GM19468 (cell line): ENCODE measurements around the gene C10orf62.
"Not testable (repeated sequence)": the region's sequence is repeated elsewhere in the genome, so short reads cannot be mapped to it uniquely, and the experiment has no call there.

Experiments
- ATAC-seq: cut with Tn5 transposase; IDR thresholded peaks from one replicate; pipeline ENCODE4 v1.9.1; 2021; ENCODE audit warnings: mild to moderate bottlenecking, moderate library complexity, moderate number of reproducible peaks; ENCODE audit not compliant: unreplicated experiment; ENCODE audit errors: extremely low read depth

C10orf62 gene

GRCh38 chr10:97589479-97589878 lies at the start of gene C10orf62:
Gene C10orf62 (plus strand): TSS chr10:97589721. CDS start chr10:97589898, 177 bp downstream.
- ATAC-seq, result no peak

GRCh38 chr10:97540669-97541500 lies 48.6 kb upstream of the C10orf62 start:
- ATAC-seq, result no peak

- ATAC-seq, result no peak
These were observed 47.1 kb upstream of the C10orf62 start for GRCh38 chr10:97542169-97543024.

- ATAC-seq, result no peak
These were observed 46.4 kb upstream of the C10orf62 start for GRCh38 chr10:97543025-97543546.

GRCh38 chr10:97546456-97547270 lies 42.9 kb upstream of the C10orf62 start:
- ATAC-seq, result no peak

GRCh38 chr10:97547271-97547600 lies 42.3 kb upstream of the C10orf62 start:
- ATAC-seq, result no peak

GRCh38 chr10:97547962-97548361 lies 41.6 kb upstream of the C10orf62 start:
- ATAC-seq, result no peak

GRCh38 chr10:97548828-97549455 lies 40.6 kb upstream of the C10orf62 start:
- ATAC-seq, result no peak

GRCh38 chr10:97549587-97550322 lies 39.8 kb upstream of the C10orf62 start:
- no peak for ATAC-seq

GRCh38 chr10:97550336-97551149 lies 39.0 kb upstream of the C10orf62 start:
- no peak for ATAC-seq

- no peak for ATAC-seq
These were observed 38.2 kb upstream of the C10orf62 start for GRCh38 chr10:97551271-97551670.

- ATAC-seq, result no peak
These were observed 35.9 kb upstream of the C10orf62 start for GRCh38 chr10:97553575-97554031.

GRCh38 chr10:97554336-97554735 lies 35.2 kb upstream of the C10orf62 start:
- ATAC-seq, result not testable (repeated sequence)

GRCh38 chr10:97555541-97555940 lies 34.0 kb upstream of the C10orf62 start:
- ATAC-seq, result not testable (repeated sequence)

GRCh38 chr10:97560731-97561381 lies 28.7 kb upstream of the C10orf62 start:
- ATAC-seq, result not testable (repeated sequence)

- ATAC-seq, result not testable (repeated sequence)
These were observed 28.0 kb upstream of the C10orf62 start for GRCh38 chr10:97561386-97562077.

- not testable (repeated sequence) for ATAC-seq
These were observed 27.2 kb upstream of the C10orf62 start for GRCh38 chr10:97562329-97562728.
